BE2C (cell line): ENCODE data around the gene NEAT1.

Experiments
- DNase-seq: peaks from one replicate; pipeline ENCODE4 v3.0.0-alpha.2; 2020
- H3K27me3 ChIP-seq: fragments of 250-450 bp; sonication (Bioruptor Pico); 2 replicates; pipeline ENCODE4 v1.5.1; 2020; ENCODE audit warnings: mild to moderate bottlenecking
- H3K36me3 ChIP-seq: fragments of 250-450 bp; sonication (Bioruptor Pico); 2 replicates; pipeline ENCODE4 v1.5.1; 2020; ENCODE audit warnings: mild to moderate bottlenecking
- H3K4me1 ChIP-seq: fragments of 250-450 bp; sonication (Bioruptor Pico); 2 replicates; pipeline ENCODE4 v1.5.1; 2020
- H3K4me3 ChIP-seq: 2 replicates; pipeline ENCODE4 v1.5.1; 2011; ENCODE audit warnings: low read depth, low read length
- H3K9me3 ChIP-seq: fragments of 250-450 bp; sonication (Bioruptor Pico); 2 replicates; pipeline ENCODE4 v1.5.1; 2020
- CTCF ChIP-seq: IDR thresholded peaks from 2 replicates; pipeline ENCODE4 v1.5.1; 2012; ENCODE audit warnings: mild to moderate bottlenecking, low read depth, low read length

Gene NEAT1

GRCh38 chr11:65488273-65489034 lies 65.9 kb downstream of the NEAT1 start:
- no peaks in the 10 kb centered on the region for H3K27me3 ChIP-seq
- H3K36me3 ChIP-seq: no peaks in the 10 kb centered on the region
- H3K4me1 ChIP-seq: peaks cover 51% of the 10 kb centered on the region
- no peak for TF ChIP-seq CTCF
- DNase-seq: no peak
- no peaks in the 10 kb centered on the region for H3K9me3 ChIP-seq
- H3K4me3 ChIP-seq: peak overlapping the region; percentile 44

GRCh38 chr11:65489035-65489705 lies 66.6 kb downstream of the NEAT1 start:
- Histone ChIP-seq H3K36me3 (no peaks in the 10 kb centered on the region), H3K9me3 (no peaks in the 10 kb centered on the region), H3K4me1 (peaks cover 52% of the 10 kb centered on the region), H3K4me3 (no peak overlapping the region), H3K27me3 (no peaks in the 10 kb centered on the region)
- no peak for TF ChIP-seq CTCF
- no peak for DNase-seq

- Histone ChIP-seq H3K9me3 (no peaks in the 10 kb centered on the region), H3K4me1 (peaks cover 58% of the 10 kb centered on the region), H3K4me3 (no peak overlapping the region), H3K36me3 (no peaks in the 10 kb centered on the region), H3K27me3 (no peaks in the 10 kb centered on the region)
- TF ChIP-seq CTCF: no peak
- no peak for DNase-seq
These were observed 67.2 kb downstream of the NEAT1 start for GRCh38 chr11:65489706-65490320.

- peaks cover 58% of the 10 kb centered on the region for H3K4me1 ChIP-seq
- H3K36me3 ChIP-seq: no peaks in the 10 kb centered on the region
- H3K4me3 ChIP-seq: no peak overlapping the region
- DNase-seq: no peak
- TF ChIP-seq CTCF: no peak
- no peaks in the 10 kb centered on the region for H3K27me3 ChIP-seq
- no peaks in the 10 kb centered on the region for H3K9me3 ChIP-seq
These were observed 68.5 kb downstream of the NEAT1 start for GRCh38 chr11:65491163-65491465.

- peaks cover 54% of the 10 kb centered on the region for H3K4me1 ChIP-seq
- no peaks in the 10 kb centered on the region for H3K27me3 ChIP-seq
- H3K4me3 ChIP-seq: no peak overlapping the region
- no peaks in the 10 kb centered on the region for H3K36me3 ChIP-seq
- peak; percentile 68 for DNase-seq
- H3K9me3 ChIP-seq: no peaks in the 10 kb centered on the region
- TF ChIP-seq CTCF: no peak
These were observed 69.2 kb downstream of the NEAT1 start for GRCh38 chr11:65491614-65492386.
